Measurements from ENCODE around the gene SCN10A.

Gene SCN10A

GRCh38 chr3:38816026-38816425 is at the start of gene SCN10A:
Gene SCN10A, minus strand, starts transcription at chr3:38816217. Its CDS starts 22,207 bp downstream, at chr3:38794010.
- no peak for DNase-seq

- no peak for DNase-seq
Observed at GRCh38 chr3:38853011-38853410, 37.0 kb upstream of the SCN10A start.

GRCh38 chr3:38843898-38844297 is 27.9 kb upstream of the SCN10A start:
- peak in 3 of 51 donors; percentile 4 to 9 (median 6) for DNase-seq

GRCh38 chr3:38842266-38842965 is 26.4 kb upstream of the SCN10A start:
- no peak for DNase-seq

- no peak for DNase-seq
Observed at GRCh38 chr3:38840987-38841386, 25.0 kb upstream of the SCN10A start.

GRCh38 chr3:38837358-38837757 is 21.3 kb upstream of the SCN10A start:
- DNase-seq: no peak

- DNase-seq: no peak
Observed at GRCh38 chr3:38836561-38836960, 20.5 kb upstream of the SCN10A start.

GRCh38 chr3:38835939-38836338 is 19.9 kb upstream of the SCN10A start:
- DNase-seq: no peak

GRCh38 chr3:38834717-38835116 is 18.7 kb upstream of the SCN10A start:
- DNase-seq: no peak

GRCh38 chr3:38834110-38834509 is 18.1 kb upstream of the SCN10A start:
- peak in 3 of 51 donors; percentile 5 to 15 (median 8) for DNase-seq

- DNase-seq: no peak
Observed at GRCh38 chr3:38829404-38829803, 13.4 kb upstream of the SCN10A start.

- DNase-seq: no peak
Observed at GRCh38 chr3:38828681-38829080, 12.7 kb upstream of the SCN10A start.

GRCh38 chr3:38827791-38828190 is 11.8 kb upstream of the SCN10A start:
- DNase-seq: no peak

- DNase-seq: no peak
Observed at GRCh38 chr3:38826001-38826400, 10.0 kb upstream of the SCN10A start.

- no peak for DNase-seq
Observed at GRCh38 chr3:38824349-38824748, 8.3 kb upstream of the SCN10A start.

GRCh38 chr3:38823722-38824121 is 7.7 kb upstream of the SCN10A start:
- peak in 2 of 51 donors; percentile 7 to 11 for DNase-seq

- no peak for DNase-seq
Observed at GRCh38 chr3:38823186-38823585, 7.2 kb upstream of the SCN10A start.

- DNase-seq: no peak
Observed at GRCh38 chr3:38811822-38812221, 4.2 kb downstream of the SCN10A start.

- DNase-seq: peak in 2 of 51 donors; percentile 2 to 6
Observed at GRCh38 chr3:38805765-38806386, 10.1 kb downstream of the SCN10A start.

- DNase-seq: peak in 1 of 51 donors; percentile 0
Observed at GRCh38 chr3:38805004-38805403, 11.0 kb downstream of the SCN10A start.

- DNase-seq: no peak
Observed at GRCh38 chr3:38800511-38800910, 15.5 kb downstream of the SCN10A start.

- DNase-seq: no peak
Observed at GRCh38 chr3:38793721-38794120, 22.3 kb downstream of the SCN10A start.

GRCh38 chr3:38792983-38793382 is 23.0 kb downstream of the SCN10A start:
- no peak for DNase-seq
